LNCAP (cell line): Measurements from ENCODE around the gene HNRNPM.

Experiments used
- TF ChIP-seq, protein P1 (sequence below): fragments of 450-650 bp; IDR thresholded peaks from 2 replicates; pipeline ENCODE4 v1.5.1; 2017; ENCODE audit warnings: mild to moderate bottlenecking

Gene HNRNPM

DNA sequence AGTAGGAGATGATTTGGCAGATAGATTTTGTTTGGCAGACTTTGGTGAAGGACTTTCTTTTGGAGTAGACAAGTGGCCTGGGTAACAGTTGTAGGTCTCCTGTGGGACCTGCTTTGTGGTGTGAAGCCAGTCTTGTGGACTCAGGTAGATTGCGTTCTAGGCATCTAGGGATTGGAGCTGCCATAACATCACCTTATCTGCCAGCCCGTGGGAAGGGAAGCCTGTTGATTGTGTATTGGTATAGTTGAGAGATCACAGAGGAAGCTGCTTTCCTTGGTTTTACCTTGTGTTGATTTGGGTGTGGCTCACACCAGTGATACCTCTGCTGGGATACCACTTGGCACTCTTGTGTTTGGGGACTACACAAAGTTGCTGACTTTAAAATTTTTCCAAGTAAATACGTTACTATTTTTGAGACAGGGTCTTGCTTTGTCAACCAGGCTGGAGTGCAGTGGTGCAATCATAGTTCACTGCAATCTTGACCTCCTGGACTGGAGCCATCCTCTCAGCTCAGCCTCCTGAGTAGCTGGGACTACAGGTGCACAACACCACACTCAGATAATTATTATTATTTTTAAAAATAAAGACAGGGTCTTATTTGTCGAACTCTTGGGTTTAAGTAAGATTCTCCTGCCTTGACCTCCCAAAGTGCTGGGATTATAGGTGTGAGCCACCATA, 7.8 kb downstream of the HNRNPM start:
- TF ChIP-seq, protein P1, sequence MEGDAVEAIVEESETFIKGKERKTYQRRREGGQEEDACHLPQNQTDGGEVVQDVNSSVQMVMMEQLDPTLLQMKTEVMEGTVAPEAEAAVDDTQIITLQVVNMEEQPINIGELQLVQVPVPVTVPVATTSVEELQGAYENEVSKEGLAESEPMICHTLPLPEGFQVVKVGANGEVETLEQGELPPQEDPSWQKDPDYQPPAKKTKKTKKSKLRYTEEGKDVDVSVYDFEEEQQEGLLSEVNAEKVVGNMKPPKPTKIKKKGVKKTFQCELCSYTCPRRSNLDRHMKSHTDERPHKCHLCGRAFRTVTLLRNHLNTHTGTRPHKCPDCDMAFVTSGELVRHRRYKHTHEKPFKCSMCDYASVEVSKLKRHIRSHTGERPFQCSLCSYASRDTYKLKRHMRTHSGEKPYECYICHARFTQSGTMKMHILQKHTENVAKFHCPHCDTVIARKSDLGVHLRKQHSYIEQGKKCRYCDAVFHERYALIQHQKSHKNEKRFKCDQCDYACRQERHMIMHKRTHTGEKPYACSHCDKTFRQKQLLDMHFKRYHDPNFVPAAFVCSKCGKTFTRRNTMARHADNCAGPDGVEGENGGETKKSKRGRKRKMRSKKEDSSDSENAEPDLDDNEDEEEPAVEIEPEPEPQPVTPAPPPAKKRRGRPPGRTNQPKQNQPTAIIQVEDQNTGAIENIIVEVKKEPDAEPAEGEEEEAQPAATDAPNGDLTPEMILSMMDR: no peak

DNA sequence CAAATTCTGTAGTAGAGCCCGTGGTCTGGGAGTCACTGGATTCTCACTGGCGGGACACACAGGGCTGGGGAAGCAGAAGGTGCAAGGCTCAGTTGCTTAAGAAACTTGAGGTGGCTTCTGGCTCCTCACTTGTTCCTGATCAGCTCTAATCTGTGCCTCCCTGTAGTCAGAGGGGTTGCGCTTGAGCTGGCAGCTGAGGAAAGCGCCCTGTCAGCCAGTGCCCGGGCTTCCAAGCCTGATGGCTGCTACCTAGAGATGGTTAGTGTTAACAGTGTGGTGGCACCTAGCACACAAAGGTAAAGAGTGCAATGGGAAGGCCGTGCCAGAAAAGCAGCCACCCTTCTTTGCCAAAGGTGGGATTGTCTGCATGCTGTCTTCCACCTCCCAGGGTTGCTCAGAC, 8.8 kb downstream of the HNRNPM start:
- TF ChIP-seq, protein P1: no peak

DNA sequence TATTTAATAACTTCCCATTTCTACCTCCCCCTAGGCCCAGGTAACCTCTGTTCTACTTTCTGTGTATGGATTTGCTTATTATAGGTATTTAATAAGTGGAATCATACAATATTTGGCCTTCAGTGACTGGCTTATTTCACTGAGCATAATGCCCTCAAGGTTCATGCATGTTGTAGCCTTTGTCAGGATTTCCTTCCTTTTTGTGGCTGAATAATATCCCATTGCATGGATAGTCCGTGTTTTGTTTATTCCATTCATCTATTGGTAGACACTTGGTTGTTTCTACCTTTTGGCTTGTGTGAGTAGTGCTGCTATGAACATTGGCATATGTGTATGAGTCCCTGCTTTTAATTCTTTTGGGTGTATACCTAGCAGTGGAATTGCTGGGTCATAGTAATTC, 9.4 kb downstream of the HNRNPM start:
- TF ChIP-seq, protein P1: no peak

DNA sequence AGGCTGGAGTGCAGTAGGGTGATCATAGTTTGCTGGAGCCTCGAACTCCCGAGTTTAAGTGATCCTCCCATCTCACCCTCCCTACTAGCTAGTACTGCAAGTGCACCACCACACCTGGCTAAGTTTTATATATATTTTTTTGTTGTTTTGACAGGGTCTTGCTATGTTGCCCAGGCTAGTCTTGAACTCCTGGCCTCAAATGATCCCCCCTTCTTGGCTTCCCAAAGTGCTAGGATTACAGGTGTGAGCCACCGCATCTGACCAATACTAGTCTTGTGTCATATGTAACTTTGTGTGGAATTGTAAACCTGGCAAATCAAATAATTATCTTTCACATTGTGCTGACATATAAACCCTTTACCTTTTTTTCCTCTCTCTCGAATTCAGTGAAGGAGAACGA, 10.2 kb downstream of the HNRNPM start:
- TF ChIP-seq, protein P1: no peak

DNA sequence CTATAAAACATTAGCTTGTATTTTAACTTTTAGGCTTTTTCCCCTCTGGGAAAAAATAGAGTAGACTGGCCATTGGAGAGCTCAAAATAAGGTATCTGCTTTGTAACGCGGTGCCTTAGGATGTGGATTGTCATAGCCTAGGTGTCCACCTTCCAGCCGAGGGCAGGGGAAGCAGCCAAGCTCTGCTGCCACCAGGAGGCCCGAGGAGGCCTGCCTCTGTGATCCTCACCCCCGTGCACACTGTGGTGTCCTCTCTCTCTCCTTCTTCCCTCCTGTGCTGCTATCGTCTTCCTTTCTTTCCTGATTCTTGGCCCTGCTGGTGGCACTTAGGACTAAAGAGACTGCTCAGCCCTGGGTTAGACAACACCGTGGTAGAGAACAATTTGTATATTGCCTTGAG, 11.3 kb downstream of the HNRNPM start:
- TF ChIP-seq, protein P1: no peak

DNA sequence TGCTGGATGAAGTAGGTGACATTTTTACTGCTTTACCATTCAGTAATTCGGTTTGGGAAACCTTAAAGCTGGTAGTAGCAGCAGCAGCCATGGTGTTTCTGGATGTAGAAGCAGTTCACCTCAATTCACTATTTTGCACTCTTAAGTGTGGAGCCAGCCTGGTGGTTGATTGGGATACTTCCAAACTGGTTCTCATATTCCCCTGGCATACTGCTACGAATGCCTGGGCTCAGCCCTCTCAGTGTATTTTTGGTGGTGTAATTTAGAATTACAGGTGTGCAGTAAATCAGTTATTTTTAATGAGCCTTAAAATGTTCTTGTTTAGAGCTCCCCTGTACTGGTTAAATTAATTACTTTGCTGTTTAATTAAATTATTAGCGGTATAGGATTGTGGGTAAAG, 12.4 kb downstream of the HNRNPM start:
- TF ChIP-seq, protein P1: no peak

DNA sequence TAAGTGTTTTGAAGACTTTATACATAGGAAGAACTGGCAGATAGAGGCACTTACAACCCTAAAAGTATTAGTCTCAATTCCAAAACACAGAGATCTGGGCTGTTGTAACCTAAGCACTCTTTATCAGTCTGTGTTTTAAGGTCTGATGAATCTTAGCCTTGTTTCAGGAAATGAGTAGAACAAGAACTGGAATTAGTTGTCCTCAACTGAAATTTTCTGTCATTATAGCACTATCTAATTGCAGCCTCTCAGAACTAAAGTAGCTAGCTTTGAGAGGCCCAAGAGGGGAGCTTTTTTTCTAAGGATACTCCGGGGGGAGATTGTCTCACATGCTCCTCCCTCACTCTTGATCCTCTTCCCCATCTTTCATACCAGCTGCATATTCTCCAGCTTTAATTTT, 13.1 kb downstream of the HNRNPM start:
- TF ChIP-seq, protein P1: no peak

DNA sequence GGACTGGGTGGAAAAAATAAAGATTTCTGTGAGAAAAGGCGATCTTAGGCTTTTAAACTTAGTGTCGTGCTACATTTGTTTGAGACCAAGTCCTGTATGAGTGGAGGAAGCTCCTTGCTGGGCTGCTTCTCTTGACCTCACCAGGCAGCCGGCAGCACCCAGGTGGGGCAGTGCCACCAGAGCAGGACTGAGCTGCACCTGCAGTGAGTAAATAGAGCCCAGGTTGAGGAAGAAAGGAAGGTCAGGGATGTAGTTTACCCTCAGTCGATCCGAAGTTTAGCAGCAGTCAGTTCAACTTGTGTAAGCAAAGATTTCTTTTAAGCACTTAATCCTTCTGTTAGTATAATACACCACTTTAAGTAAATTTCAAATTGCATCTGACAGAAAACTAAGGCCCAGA, 13.6 kb downstream of the HNRNPM start:
- TF ChIP-seq, protein P1: no peak
